Measurements from ENCODE around the gene NCR3LG1. TPM values are rescaled to one million over a fixed set of nuclear protein-coding genes. Genes with fewer than 3 reads are reported as not detected.

Gene NCR3LG1
- total and polyA plus RNA-seq, 2 of the 4 experiments (the other 2 are of a cell fraction) = 1.7 to 4.1 TPM

- WGBS, 2 experiments (ENCODE audit: extremely low coverage in 2 of 2, insufficient read length in 1 of 2) = 40% methylated on average over 1 of the region's 6 CpGs; no CpG with 5 or more reads in 1 of the 2 experiments
- ATAC-seq (ENCODE audit: low read depth) = no peak
- dilution Hi-C loops (cut with HindIII; ENCODE audit: low sequenced_read_pairs, unreplicated experiment) = no loop called here
Measured at GRCh38 chr11:17415523-17416104, 64.0 kb downstream of the NCR3LG1 start.

More at GRCh38 chr11:17415523-17416104, 64.0 kb downstream of the NCR3LG1 start:
- Histone ChIP-seq H2AFZ (replicated peaks; ENCODE audit: low read length, poor library complexity) (no peak overlapping the region), H3K79me1 (ENCODE audit: low read depth in 1 of 2, low read length in 2 of 2) (no peaks in the 10 kb centered on the region), H3K4me3 (ENCODE audit: insufficient read depth, low read depth, low read length) (no peak overlapping the region), H3K9ac (ENCODE audit: low read depth, low read length) (no peak overlapping the region), H3K23ac (ENCODE audit: low read depth, low read length) (no peak overlapping the region), H3K36me3 (ENCODE audit: control insufficient read depth, insufficient read depth, low read length) (no peaks in the 10 kb centered on the region), H3K27me3 (ENCODE audit: control insufficient read depth, insufficient read depth, low read length) (peaks cover 15% of the 10 kb centered on the region), H3K27ac (ENCODE audit: insufficient read depth, low read length) (no peak overlapping the region), H4K20me1 (ENCODE audit: insufficient read depth, low read length) (no peaks in the 10 kb centered on the region), H3K56ac (ENCODE audit: extremely low read depth, insufficient read depth, low read length) (no peak overlapping the region), H3K4me1 (ENCODE audit: control insufficient read depth, insufficient read depth, low read length) (no peaks in the 10 kb centered on the region), H2BK15ac (ENCODE audit: low read depth, low read length) (no peak overlapping the region), H3K4me2 (ENCODE audit: low read depth, low read length) (no peak overlapping the region), H2BK20ac (ENCODE audit: low read depth, low read length) (no peak overlapping the region), H3K9me1 (ENCODE audit: insufficient read depth, low read length) (no peaks in the 10 kb centered on the region), H2AK9ac (replicated peaks; ENCODE audit: low read depth, low read length, poor library complexity) (no peak overlapping the region), H3K14ac (replicated peaks; ENCODE audit: low read depth, low read length) (no peak overlapping the region), H2BK120ac (ENCODE audit: low read depth, low read length) (no peak overlapping the region), H3K9me3 (ENCODE audit: control insufficient read depth, insufficient read depth, low read length) (no peaks in the 10 kb centered on the region), H2AK5ac (ENCODE audit: low read depth, low read length) (no peak overlapping the region), H4K8ac (ENCODE audit: low read depth in 2 of 2, low read length in 2 of 2) (no peak overlapping the region), H3K18ac (ENCODE audit: low read depth, low read length) (no peak overlapping the region), H4K91ac (ENCODE audit: insufficient read depth, low read depth, low read length) (no peak overlapping the region), H4K5ac (ENCODE audit: low read depth, low read length) (no peak overlapping the region), H3K4ac (ENCODE audit: low read depth, low read length) (no peak overlapping the region), H2BK5ac (ENCODE audit: low read depth, low read length, poor library complexity, severe bottlenecking) (no peak overlapping the region)
- ChIA-PET CTCF (interaction anchor here (0.7 kb wide), 1 partner anchor 615 kb away, joined by 4 read pairs; no protein-coding TSS in a partner anchor), POLR2A (ENCODE audit: unreplicated experiment) (no interaction called here)
- no TSS peak for BruUV-seq (replicated peaks)
- DNase-seq = no peak
- TF ChIP-seq CEBPB (IDR thresholded peaks at IDR 0.05; ENCODE audit: low read depth, low read length) (no peak), POLR2A (IDR thresholded peaks at IDR 0.05; ENCODE audit: low read depth, low read length) (no peak), RAD21 (IDR thresholded peaks at IDR 0.05; ENCODE audit: low read length) (no peak), CTCF (conservative IDR thresholded peaks at IDR 0.05; ENCODE audit: low read depth, low read length) (no peak), RCOR1 (IDR thresholded peaks at IDR 0.05; ENCODE audit: insufficient replicate concordance, low read length) (no peak), MAFK (IDR thresholded peaks at IDR 0.05; ENCODE audit: low read depth, low read length) (no peak), USF2 (IDR thresholded peaks at IDR 0.05; ENCODE audit: low read depth, low read length) (no peak)
- in situ Hi-C loops (cut with MboI; ENCODE audit: low sequenced_read_pairs) (no loop called here), intact Hi-C loops (cut with micrococcal nuclease) (no loop called here)
